HepG2 (cell line): ENCODE measurements around the gene CIROP. TPM values are rescaled to one million over a fixed set of nuclear protein-coding genes. Genes with fewer than 3 reads are reported as not detected.

Experiments used
- AGO2 ChIP-seq: fragments of 200-400 bp; formaldehyde crosslinking; optimal IDR thresholded peaks from 2 replicates; pipeline ENCODE3; 2017; ENCODE audit warnings: mild to moderate bottlenecking, low read depth, low read length, moderate library complexity
- AKAP8 ChIP-seq: sonication (generic); formaldehyde crosslinking; IDR thresholded peaks from 2 replicates; pipeline ENCODE4 v1.5.1; 2020; ENCODE audit warnings: mild to moderate bottlenecking, missing genetic modification reagents
- ARID2 ChIP-seq: sonication (generic); formaldehyde crosslinking; IDR thresholded peaks from 2 replicates; pipeline ENCODE4 v1.8.1; 2022; ENCODE audit warnings: mild to moderate bottlenecking, missing genetic modification reagents, borderline replicate concordance
- ATF4 ChIP-seq, 2 experiments: fragments of 450-650 bp in 1 of 2; sonication (generic) in 1 of 2; formaldehyde crosslinking; IDR thresholded peaks; 2 replicates each; pipeline versions ENCODE4 v1.5.0 to v1.8.0; 2020 to 2022; ENCODE audit warnings: mild to moderate bottlenecking in 1 of 2, missing genetic modification reagents in 1 of 2
- ELK4 ChIP-seq: sonication (generic); formaldehyde crosslinking; IDR thresholded peaks from 2 replicates; pipeline ENCODE4 v1.9.0; 2021; ENCODE audit warnings: missing genetic modification reagents, borderline replicate concordance
- ESRRA ChIP-seq: sonication (generic); formaldehyde crosslinking; IDR thresholded peaks from 2 replicates; pipeline ENCODE4 v1.5.1; 2020; ENCODE audit warnings: mild to moderate bottlenecking, low read depth, missing genetic modification reagents
- KAT7 ChIP-seq: IDR thresholded peaks from 2 replicates; pipeline ENCODE4 v1.6.1; 2018; ENCODE audit warnings: borderline replicate concordance, missing compliant biosample characterization
- KLF16 ChIP-seq, 2 experiments: sonication (generic) in 1 of 2; formaldehyde crosslinking in 1 of 2; IDR thresholded peaks; 2 replicates each; pipeline versions ENCODE4 v1.6.1 to v1.8.0; 2016 to 2023; ENCODE audit warnings: missing genetic modification reagents in 2 of 2, missing compliant biosample characterization in 1 of 2
- MIER3 ChIP-seq: IDR thresholded peaks from 2 replicates; pipeline ENCODE4 v1.6.1; 2016; ENCODE audit warnings: missing compliant biosample characterization, borderline replicate concordance
- MXI1 ChIP-seq: IDR thresholded peaks from 3 replicates; pipeline ENCODE4 v1.6.1; 2012; ENCODE audit warnings: low read depth, low read length, inconsistent platforms, borderline replicate concordance
- NFIB ChIP-seq: sonication (generic); formaldehyde crosslinking; IDR thresholded peaks from 2 replicates; pipeline ENCODE4 v1.9.0; 2021; ENCODE audit warnings: missing genetic modification reagents, mild to moderate bottlenecking, borderline replicate concordance
- NKX3-1 ChIP-seq: sonication (generic); formaldehyde crosslinking; IDR thresholded peaks from 2 replicates; pipeline ENCODE4 v1.5.0; 2020; ENCODE audit warnings: missing genetic modification reagents
- PLSCR1 ChIP-seq: sonication (generic); formaldehyde crosslinking; IDR thresholded peaks from 2 replicates; pipeline ENCODE4 v1.5.0; 2020; ENCODE audit warnings: missing genetic modification reagents, mild to moderate bottlenecking, borderline replicate concordance
- RELA ChIP-seq: sonication (generic); formaldehyde crosslinking; IDR thresholded peaks from 2 replicates; pipeline ENCODE4 v1.4.0; 2020; ENCODE audit warnings: missing genetic modification reagents
- SOX13 ChIP-seq, 3 experiments: fragments of 450-650 bp in 1 of 3; sonication (generic) in 1 of 3; formaldehyde crosslinking in 1 of 3; IDR thresholded peaks in 2 of 3; conservative IDR thresholded peaks in 1 of 3; 2 replicates each; pipeline versions ENCODE4 v1.5.0 to v1.6.1; 2016 to 2020; ENCODE audit warnings: antibody characterized with exemption in 1 of 3, mild to moderate bottlenecking in 1 of 3, missing compliant biosample characterization in 1 of 3, missing genetic modification reagents in 1 of 3, moderate library complexity in 1 of 3
- TARDBP ChIP-seq: sonication (generic); formaldehyde crosslinking; IDR thresholded peaks from 2 replicates; pipeline ENCODE4 v1.8.0; 2022; ENCODE audit warnings: mild to moderate bottlenecking, missing genetic modification reagents
- ZBTB1 ChIP-seq: sonication (generic); formaldehyde crosslinking; IDR thresholded peaks from 2 replicates; pipeline ENCODE4 v1.4.0; 2020; ENCODE audit warnings: missing genetic modification reagents, borderline replicate concordance
- ZBTB7B ChIP-seq: sonication (generic); formaldehyde crosslinking; IDR thresholded peaks from 2 replicates; pipeline ENCODE4 v1.4.0; 2020; ENCODE audit warnings: missing genetic modification reagents
- ZKSCAN5 ChIP-seq: sonication (generic); formaldehyde crosslinking; IDR thresholded peaks from 2 replicates; pipeline ENCODE4 v1.5.1; 2020; ENCODE audit warnings: mild to moderate bottlenecking, missing genetic modification reagents
- ZNF276 ChIP-seq: sonication (generic); formaldehyde crosslinking; IDR thresholded peaks from 2 replicates; pipeline ENCODE4 v1.4.0; 2020; ENCODE audit warnings: mild to moderate bottlenecking, low read depth, missing genetic modification reagents
- ZNF326 ChIP-seq: sonication (generic); formaldehyde crosslinking; IDR thresholded peaks from 2 replicates; pipeline ENCODE4 v1.4.0; 2020; ENCODE audit warnings: missing genetic modification reagents, borderline replicate concordance
- ZNF331 ChIP-seq: sonication (generic); formaldehyde crosslinking; IDR thresholded peaks from 2 replicates; pipeline ENCODE4 v1.4.0; 2020; ENCODE audit warnings: missing genetic modification reagents
- ZNF709 ChIP-seq: sonication (generic); formaldehyde crosslinking; IDR thresholded peaks from 2 replicates; pipeline ENCODE4 v1.5.0; 2020; ENCODE audit warnings: mild to moderate bottlenecking, missing genetic modification reagents
- ZNF790 ChIP-seq: sonication (generic); formaldehyde crosslinking; IDR thresholded peaks from 2 replicates; pipeline ENCODE4 v1.8.0; 2022; ENCODE audit warnings: missing genetic modification reagents, mild to moderate bottlenecking, borderline replicate concordance
- polyA plus RNA-seq, 8 experiments: library from polyadenylated mRNA; depleted of rRNA in 3 of 8; stranded (reverse) in 7 of 8; unstranded in 1 of 8; fragments of >200 nt; fragmentation: Illumina TruSeq in 4 of 8; extraction: Trizol in 4 of 8; gene quantifications; 2 replicates each; pipeline versions ENCODE4 v1.2.1 to v1.2.3, GENCODE V29; 2011 to 2016; ENCODE audit warnings: low read depth in 4 of 8, missing spikeins in 1 of 8, mixed read lengths in 1 of 8; ENCODE audit not compliant: insufficient read depth in 1 of 8
- total RNA-seq, 5 experiments: library from RNA; depleted of rRNA; stranded (reverse); fragments of >200 nt; fragmentation: Illumina TruSeq; extraction: Trizol; gene quantifications; 2 replicates each; pipeline ENCODE4 v1.2.3, GENCODE V29; 2016; ENCODE audit warnings: low read depth in 1 of 5

The CIROP gene
- total and polyA plus RNA-seq, 2 of the 13 experiments (the other 11 are each of a cell fraction or from before 2014, with no cell fraction given) = 0.07 TPM; not detected in 1

GRCh38 chr14:23056145-23056955 lies 48.4 kb downstream of the CIROP start (continued):
- TF ChIP-seq SOX13 (IDR thresholded peaks at IDR 0.05) (no peak), SOX13 (CRISPR knock-in tag; conservative IDR thresholded peaks at IDR 0.05 in 1 of 2, IDR thresholded peaks at IDR 0.05 in 1 of 2) (0 out of 4 replicates have a peak, but pooled peaks have one; percentile 5 to 43), KLF16 (CRISPR knock-in tag; IDR thresholded peaks at IDR 0.05) (no peak), ZNF331 (CRISPR knock-in tag) (peak; percentile 85; the same call in 1 of the 2 replicates), ARID2 (CRISPR knock-in tag) (no peak), TARDBP (peak; percentile 11; the same call in 1 of the 2 replicates), NKX3-1 (CRISPR knock-in tag) (no peak), NFIB (no peak), ZNF276 (peak; percentile 16; the same call in 1 of the 2 replicates), ATF4 (CRISPR knock-in tag; IDR thresholded peaks at IDR 0.05) (peak in 1 of 2 experiments; percentile 38; a peak in 1 of 4 replicates), ZNF790 (CRISPR knock-in tag) (no peak), ZBTB1 (CRISPR knock-in tag) (no peak), RELA (CRISPR knock-in tag) (0 out of 2 replicates have a peak, but pooled peaks have one; percentile 40), AGO2 (no peak), MIER3 (peak; percentile 66), AKAP8 (CRISPR knock-in tag) (peak; percentile 75), PLSCR1 (CRISPR knock-in tag) (no peak), MXI1 (0 out of 3 replicates have a peak, but pooled peaks have one; percentile 3), ZKSCAN5 (0 out of 2 replicates have a peak, but pooled peaks have one; percentile 55), ESRRA (CRISPR knock-in tag) (no peak), ZNF326 (CRISPR knock-in tag) (no peak), ELK4 (CRISPR knock-in tag) (no peak), KAT7 (CRISPR knock-in tag) (0 out of 2 replicates have a peak, but pooled peaks have one; percentile 70), ZBTB7B (CRISPR knock-in tag) (peak; percentile 74; the same call in 1 of the 2 replicates), ZNF709 (peak; percentile 78; the same call in 1 of the 2 replicates)
